ENCODE data around the gene NGEF.

The NGEF gene

DNA sequence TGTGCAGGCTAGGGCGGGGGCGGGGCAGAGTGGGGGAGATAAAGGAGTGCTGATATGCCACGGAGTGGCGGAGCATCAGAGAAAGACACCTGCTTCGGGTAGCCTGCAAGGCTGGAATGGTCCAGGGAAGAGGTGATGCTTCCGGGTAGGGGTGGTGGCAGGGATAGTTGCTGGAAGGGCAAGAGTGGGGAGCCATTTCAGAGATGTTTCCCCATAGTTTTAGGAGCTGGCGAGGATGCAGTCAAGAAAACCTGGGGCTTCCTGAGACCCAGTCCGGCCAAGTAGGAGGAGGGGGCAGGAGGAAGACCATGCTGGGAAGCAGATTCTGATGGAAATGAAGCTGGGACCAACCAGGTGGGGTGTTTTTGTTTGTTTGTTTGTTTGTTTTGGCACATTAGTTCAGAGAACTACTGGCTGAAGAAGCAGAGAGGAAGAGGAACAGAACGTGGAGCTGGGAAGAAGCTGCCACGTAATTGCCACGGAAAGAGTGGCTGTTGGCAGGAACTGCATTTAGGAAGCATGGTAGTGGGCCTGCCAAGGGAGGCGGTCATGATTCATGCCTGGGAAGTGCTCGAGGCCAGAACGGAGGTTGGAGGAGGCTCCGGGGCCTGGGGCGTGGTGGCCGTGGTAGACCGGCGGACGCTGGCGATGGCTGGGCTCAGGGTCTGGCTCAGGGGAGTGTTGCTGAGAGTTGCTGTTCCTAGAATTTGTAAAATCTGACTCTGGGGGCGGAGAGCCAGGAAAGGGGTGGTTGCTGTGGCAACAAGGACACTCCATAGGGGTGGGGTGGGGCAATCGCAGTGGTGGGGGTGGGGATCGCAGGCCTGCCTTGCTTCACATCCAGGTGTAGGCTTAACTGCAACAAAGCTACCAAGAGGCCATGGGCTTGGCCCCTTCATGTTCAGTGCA lies 38.4 kb upstream of the NGEF start:
- Histone ChIP-seq H3K27me3 (ENCODE audit: insufficient read depth, insufficient read length) (peaks cover 21% of the 10 kb centered on the region), H3K9ac (ENCODE audit: insufficient read length, low read depth) (no peak overlapping the region), H3K4me3 (ENCODE audit: insufficient read length, low read depth) (peak overlapping the region; percentile 3), H3K4me1 (ENCODE audit: insufficient read depth, insufficient read length) (peaks cover 17% of the 10 kb centered on the region), H3K9me3 (ENCODE audit: insufficient read depth, low read length) (no peaks in the 10 kb centered on the region), H3K36me3 (ENCODE audit: insufficient read depth, insufficient read length, low read length) (no peaks in the 10 kb centered on the region)
- TF ChIP-seq SUZ12 (IDR thresholded peaks at IDR 0.05; ENCODE audit: extremely low read depth, insufficient read depth, insufficient read length) (no peak), ZNF274 (IDR thresholded peaks at IDR 0.05; ENCODE audit: low read depth, low read length) (no peak)
- peak; percentile 57 for DNase-seq (ENCODE audit: low read depth, low spot score)

DNA sequence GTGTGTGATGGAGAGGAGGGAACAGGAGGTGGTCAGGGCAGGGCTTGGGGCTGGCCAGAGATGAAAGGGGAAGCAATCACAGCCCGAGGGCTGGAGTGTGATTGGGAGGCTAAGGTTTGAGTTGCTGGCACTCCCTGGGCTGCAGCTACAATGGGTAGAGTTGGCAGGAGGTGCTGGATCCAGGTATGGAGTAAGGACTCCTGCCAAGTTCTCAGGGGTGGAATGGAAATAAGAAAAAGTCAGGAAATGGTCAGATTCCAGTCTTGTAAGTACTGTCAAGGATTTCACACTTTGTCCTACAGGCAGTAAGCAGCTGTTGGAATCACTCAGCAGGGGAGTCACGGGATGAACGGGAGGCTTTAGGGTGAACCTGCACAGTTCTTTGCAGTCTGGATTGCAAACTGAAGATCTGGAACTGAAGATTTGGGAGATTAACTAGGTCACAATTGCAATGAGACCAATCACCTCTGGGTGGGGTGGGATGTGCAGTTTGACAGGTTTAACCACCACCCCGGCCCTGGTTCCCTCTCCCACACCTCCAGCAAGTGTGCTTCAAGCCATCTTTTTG lies 36.2 kb upstream of the NGEF start:
- Histone ChIP-seq H3K4me3 (ENCODE audit: insufficient read length, low read depth) (no peak overlapping the region), H3K36me3 (ENCODE audit: insufficient read depth, insufficient read length, low read length) (no peaks in the 10 kb centered on the region), H3K9ac (ENCODE audit: insufficient read length, low read depth) (no peak overlapping the region), H3K9me3 (ENCODE audit: insufficient read depth, low read length) (no peaks in the 10 kb centered on the region), H3K4me1 (ENCODE audit: insufficient read depth, insufficient read length) (peaks cover 17% of the 10 kb centered on the region), H3K27me3 (ENCODE audit: insufficient read depth, insufficient read length) (peaks cover 9% of the 10 kb centered on the region)
- DNase-seq (ENCODE audit: low read depth, low spot score), result no peak
- TF ChIP-seq ZNF274 (IDR thresholded peaks at IDR 0.05; ENCODE audit: low read depth, low read length) (no peak), SUZ12 (IDR thresholded peaks at IDR 0.05; ENCODE audit: extremely low read depth, insufficient read depth, insufficient read length) (no peak), YY1 (IDR thresholded peaks at IDR 0.05; ENCODE audit: insufficient read depth, insufficient read length) (no peak)

GRCh38 chr2:233048569-233049193 lies 35.6 kb upstream of the NGEF start:
- TF ChIP-seq YY1 (IDR thresholded peaks at IDR 0.05; ENCODE audit: insufficient read depth, insufficient read length), result no peak
- TF ChIP-seq ZNF274 (IDR thresholded peaks at IDR 0.05; ENCODE audit: low read depth, low read length), result no peak
- no peak for TF ChIP-seq SUZ12 (IDR thresholded peaks at IDR 0.05; ENCODE audit: extremely low read depth, insufficient read depth, insufficient read length)
- Histone ChIP-seq H3K4me1 (ENCODE audit: insufficient read depth, insufficient read length) (peaks cover 17% of the 10 kb centered on the region), H3K9ac (ENCODE audit: insufficient read length, low read depth) (no peak overlapping the region), H3K36me3 (ENCODE audit: insufficient read depth, insufficient read length, low read length) (no peaks in the 10 kb centered on the region), H3K27me3 (ENCODE audit: insufficient read depth, insufficient read length) (peaks cover 8% of the 10 kb centered on the region), H3K4me3 (ENCODE audit: insufficient read length, low read depth) (no peak overlapping the region), H3K9me3 (ENCODE audit: insufficient read depth, low read length) (no peaks in the 10 kb centered on the region)
- DNase-seq (ENCODE audit: low read depth, low spot score), result no peak

- no peak for DNase-seq (ENCODE audit: low read depth, low spot score)
- Histone ChIP-seq H3K9me3 (ENCODE audit: insufficient read depth, low read length) (no peaks in the 10 kb centered on the region), H3K36me3 (ENCODE audit: insufficient read depth, insufficient read length, low read length) (no peaks in the 10 kb centered on the region), H3K4me3 (ENCODE audit: insufficient read length, low read depth) (no peak overlapping the region), H3K9ac (ENCODE audit: insufficient read length, low read depth) (no peak overlapping the region), H3K4me1 (ENCODE audit: insufficient read depth, insufficient read length) (peaks cover 17% of the 10 kb centered on the region), H3K27me3 (ENCODE audit: insufficient read depth, insufficient read length) (peaks cover 8% of the 10 kb centered on the region)
- TF ChIP-seq YY1 (IDR thresholded peaks at IDR 0.05; ENCODE audit: insufficient read depth, insufficient read length) (no peak), ZNF274 (IDR thresholded peaks at IDR 0.05; ENCODE audit: low read depth, low read length) (no peak), SUZ12 (IDR thresholded peaks at IDR 0.05; ENCODE audit: extremely low read depth, insufficient read depth, insufficient read length) (no peak)
Measured at GRCh38 chr2:233047667-233048066, 34.6 kb upstream of the NGEF start.

- peaks cover 8% of the 10 kb centered on the region for H3K27me3 ChIP-seq (ENCODE audit: insufficient read depth, insufficient read length)
- no peak overlapping the region for H3K4me3 ChIP-seq (ENCODE audit: insufficient read length, low read depth)
- H3K9ac ChIP-seq (ENCODE audit: insufficient read length, low read depth), result no peak overlapping the region
- no peaks in the 10 kb centered on the region for H3K9me3 ChIP-seq (ENCODE audit: insufficient read depth, low read length)
- H3K36me3 ChIP-seq (ENCODE audit: insufficient read depth, insufficient read length, low read length), result no peaks in the 10 kb centered on the region
- DNase-seq (ENCODE audit: low read depth, low spot score), result no peak
- H3K4me1 ChIP-seq (ENCODE audit: insufficient read depth, insufficient read length), result peaks cover 17% of the 10 kb centered on the region
- TF ChIP-seq YY1 (IDR thresholded peaks at IDR 0.05; ENCODE audit: insufficient read depth, insufficient read length), result no peak
- TF ChIP-seq ZNF274 (IDR thresholded peaks at IDR 0.05; ENCODE audit: low read depth, low read length), result no peak
- TF ChIP-seq SUZ12 (IDR thresholded peaks at IDR 0.05; ENCODE audit: extremely low read depth, insufficient read depth, insufficient read length), result no peak
Measured at GRCh38 chr2:233047206-233047605, 34.1 kb upstream of the NGEF start.

DNA sequence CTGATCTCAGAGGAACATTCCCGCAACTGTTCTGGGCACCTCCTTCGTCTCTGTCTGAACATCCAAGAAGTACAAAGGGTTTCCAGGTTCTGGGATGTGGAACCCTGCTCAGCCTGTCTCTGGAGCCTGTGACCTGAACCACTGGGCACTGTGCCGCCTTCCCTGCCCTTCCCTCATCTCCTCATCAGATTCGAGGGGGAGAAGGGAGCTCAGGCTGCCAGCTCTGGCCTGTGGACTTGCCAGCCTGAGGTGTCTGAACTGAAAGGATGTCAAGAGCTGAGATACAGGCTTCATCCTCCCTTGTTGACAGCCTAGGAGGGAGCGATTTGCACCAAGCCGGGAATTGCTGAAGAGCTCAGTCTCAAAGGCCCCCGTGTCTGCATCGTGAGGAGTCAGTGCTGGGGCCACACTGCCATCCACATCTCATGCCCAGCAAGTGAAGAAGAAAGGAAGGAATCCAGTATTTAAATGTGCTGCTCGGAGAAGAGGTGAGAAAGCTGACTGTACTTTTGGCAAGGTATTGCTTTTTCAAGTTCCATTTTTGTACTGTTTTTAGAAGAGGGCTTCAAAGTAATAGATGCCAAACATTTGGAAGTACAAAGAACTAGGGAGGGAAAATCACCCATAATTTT lies 32.0 kb upstream of the NGEF start:
- Histone ChIP-seq H3K9me3 (ENCODE audit: insufficient read depth, low read length) (no peaks in the 10 kb centered on the region), H3K4me3 (ENCODE audit: insufficient read length, low read depth) (no peak overlapping the region), H3K9ac (ENCODE audit: insufficient read length, low read depth) (no peak overlapping the region), H3K4me1 (ENCODE audit: insufficient read depth, insufficient read length) (peaks cover 11% of the 10 kb centered on the region), H3K27me3 (ENCODE audit: insufficient read depth, insufficient read length) (peaks cover 7% of the 10 kb centered on the region), H3K36me3 (ENCODE audit: insufficient read depth, insufficient read length, low read length) (no peaks in the 10 kb centered on the region)
- no peak for TF ChIP-seq YY1 (IDR thresholded peaks at IDR 0.05; ENCODE audit: insufficient read depth, insufficient read length)
- TF ChIP-seq SUZ12 (IDR thresholded peaks at IDR 0.05; ENCODE audit: extremely low read depth, insufficient read depth, insufficient read length), result no peak
- no peak for TF ChIP-seq ZNF274 (IDR thresholded peaks at IDR 0.05; ENCODE audit: low read depth, low read length)
- DNase-seq (ENCODE audit: low read depth, low spot score), result no peak
